ENCODE measurements around the gene CDC27.
"Not testable (repeated sequence)": the region's sequence is repeated elsewhere in the genome, so short reads cannot be mapped to it uniquely, and the experiment has no call there.

The CDC27 gene

DNA sequence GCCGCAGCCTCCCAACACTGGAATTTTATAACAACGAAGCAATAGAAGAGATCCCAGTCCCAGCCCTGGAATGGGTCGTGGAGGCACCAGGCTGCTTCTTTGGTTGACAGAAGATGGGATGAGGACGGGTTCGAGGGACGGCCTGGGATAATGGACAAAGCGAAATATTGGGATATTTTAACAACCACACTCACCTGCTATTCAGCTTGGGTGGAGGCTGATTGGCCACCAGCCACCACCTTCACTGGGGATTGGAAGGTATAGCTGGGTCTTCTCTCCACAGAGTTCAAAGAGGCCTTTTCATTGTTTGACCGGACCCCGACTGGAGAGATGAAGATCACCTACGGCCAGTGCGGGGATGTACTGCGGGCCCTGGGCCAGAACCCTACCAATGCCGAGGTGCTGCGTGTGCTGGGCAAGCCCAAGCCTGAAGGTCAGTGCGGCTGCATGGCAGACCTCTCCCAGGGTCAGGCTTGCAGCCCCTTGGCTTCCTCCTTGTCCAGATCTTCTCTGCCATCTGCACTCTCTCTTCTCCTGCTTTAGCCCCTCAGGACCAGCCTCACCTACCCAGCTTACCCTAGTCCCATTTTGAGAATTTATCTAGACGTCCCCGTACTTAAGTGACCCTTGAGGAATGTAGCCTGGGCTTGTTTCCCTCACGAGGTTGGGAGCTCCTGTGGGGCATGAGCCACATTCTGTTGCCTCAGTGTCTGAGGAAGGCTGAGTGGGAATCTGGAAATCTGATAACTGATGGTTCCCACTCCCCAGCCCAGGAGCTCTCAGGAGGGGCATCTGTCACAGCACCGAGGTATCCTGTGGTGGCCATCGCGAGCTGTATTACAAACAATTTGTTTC, 30.8 kb upstream of the CDC27 start:
- DNase-seq = no peak

GRCh38 chr17:47218896-47219430, 29.9 kb upstream of the CDC27 start:
- no peak for DNase-seq

DNA sequence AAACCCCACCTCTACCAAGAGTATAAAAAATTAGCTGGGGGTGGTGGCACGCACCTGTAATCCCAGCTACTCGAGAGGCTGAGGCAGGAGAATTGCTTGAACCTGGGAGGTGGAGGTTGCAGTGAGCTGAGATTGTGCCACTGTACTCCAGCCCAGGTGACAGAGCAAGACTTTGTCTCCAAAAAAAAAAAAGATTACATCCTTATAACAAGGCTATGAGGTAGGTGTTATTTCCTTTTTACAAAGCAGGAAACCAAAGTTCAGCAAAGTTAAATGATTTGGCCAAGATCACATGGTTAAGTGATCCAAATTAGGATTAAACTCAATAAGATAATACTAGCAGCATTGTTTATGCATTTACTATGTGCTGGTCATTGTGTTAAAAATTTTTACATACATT, 28.2 kb upstream of the CDC27 start:
- not testable (repeated sequence) for DNase-seq

GRCh38 chr17:47216821-47217220, 27.7 kb upstream of the CDC27 start:
- not testable (repeated sequence) for DNase-seq

- DNase-seq = no peak
Observed at GRCh38 chr17:47214931-47215330, 25.8 kb upstream of the CDC27 start.

- no peak for DNase-seq
Observed at GRCh38 chr17:47213540-47213939, 24.4 kb upstream of the CDC27 start.

DNA sequence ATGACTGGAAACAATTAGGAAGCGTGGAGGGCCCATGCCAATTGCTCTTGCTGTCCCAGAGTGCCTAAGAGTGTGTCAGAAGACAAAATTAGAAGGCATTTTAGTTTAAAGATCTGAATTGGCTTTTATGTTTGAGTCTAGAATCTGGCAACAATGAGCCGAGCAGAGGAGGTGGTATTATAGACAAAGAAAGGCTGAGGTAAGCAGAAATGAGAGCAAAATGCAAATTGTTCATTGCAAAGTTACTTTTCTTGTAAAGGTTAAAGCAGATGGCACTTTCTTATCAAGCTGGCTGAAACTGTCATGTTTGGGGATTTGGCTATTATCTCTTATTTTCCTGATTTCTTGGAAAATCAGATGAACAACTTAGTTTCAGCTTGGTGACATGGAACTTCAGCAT, 23.4 kb upstream of the CDC27 start:
- DNase-seq = no peak

DNA sequence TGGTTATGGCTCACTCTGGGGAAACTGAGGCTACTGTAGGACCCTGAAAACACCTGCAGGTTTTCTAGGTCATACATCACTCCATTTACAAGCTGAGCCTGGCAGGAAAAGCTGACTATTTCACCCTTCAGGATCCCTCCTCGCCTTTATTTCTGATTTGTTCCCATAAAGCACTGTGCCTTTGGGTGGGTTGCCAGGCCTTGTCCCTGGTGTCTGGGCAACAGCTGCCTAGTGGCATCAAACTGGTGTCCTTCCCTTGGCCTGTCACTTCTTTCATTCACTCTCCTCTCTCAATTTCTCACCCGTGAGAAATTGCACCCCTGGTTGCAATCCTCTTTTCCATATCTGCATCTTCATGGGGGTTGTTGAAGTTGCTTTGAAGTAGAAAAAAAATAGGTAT, 21.7 kb upstream of the CDC27 start:
- no peak for DNase-seq

DNA sequence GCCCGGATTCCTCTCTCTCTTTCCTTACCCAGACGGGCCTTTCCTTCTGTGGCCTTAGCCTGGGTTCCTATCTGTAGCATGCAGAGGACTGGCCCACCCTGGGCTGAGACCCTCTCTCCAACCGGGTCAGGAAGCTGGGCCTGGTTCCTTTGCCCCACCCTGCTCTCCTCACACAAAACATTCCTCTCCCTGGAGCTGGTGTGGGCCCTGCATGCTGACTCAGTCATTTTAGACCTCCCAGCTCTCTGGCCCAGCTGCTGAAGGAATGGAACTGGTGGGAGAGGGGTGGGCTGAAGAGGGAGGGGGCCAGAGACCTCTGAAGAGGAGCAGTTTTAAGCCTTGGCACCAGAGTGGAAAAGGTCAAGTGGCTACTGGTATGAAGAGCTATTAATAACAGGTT, 21.0 kb upstream of the CDC27 start:
- DNase-seq = peak; percentile 44

DNA sequence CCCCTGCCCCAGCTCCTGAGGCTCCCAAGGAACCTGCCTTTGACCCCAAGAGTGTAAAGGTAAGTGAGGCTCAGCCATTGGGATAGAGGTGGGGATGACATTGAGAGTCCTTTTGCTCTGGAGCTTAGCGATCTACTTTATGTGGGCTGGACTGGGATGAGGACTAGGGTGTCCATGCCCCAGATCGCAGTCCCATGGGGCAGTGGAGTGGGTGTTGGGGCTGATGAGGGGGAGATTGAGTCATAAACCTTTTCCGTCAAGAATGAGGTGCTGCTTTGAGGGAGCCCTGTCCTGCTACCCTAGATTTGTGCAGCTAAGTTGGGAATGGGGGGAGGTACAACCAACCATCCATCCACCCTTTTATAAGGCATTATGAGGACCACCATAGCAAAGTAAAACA, 20.4 kb upstream of the CDC27 start:
- DNase-seq = no peak

GRCh38 chr17:47208744-47209488, 19.8 kb upstream of the CDC27 start, which contains the start of gene MYL4:
TSS of gene MYL4 (plus strand) at chr17:47209348. CDS start at chr17:47209423, 75 bp downstream.
- DNase-seq = peak; percentile 65

DNA sequence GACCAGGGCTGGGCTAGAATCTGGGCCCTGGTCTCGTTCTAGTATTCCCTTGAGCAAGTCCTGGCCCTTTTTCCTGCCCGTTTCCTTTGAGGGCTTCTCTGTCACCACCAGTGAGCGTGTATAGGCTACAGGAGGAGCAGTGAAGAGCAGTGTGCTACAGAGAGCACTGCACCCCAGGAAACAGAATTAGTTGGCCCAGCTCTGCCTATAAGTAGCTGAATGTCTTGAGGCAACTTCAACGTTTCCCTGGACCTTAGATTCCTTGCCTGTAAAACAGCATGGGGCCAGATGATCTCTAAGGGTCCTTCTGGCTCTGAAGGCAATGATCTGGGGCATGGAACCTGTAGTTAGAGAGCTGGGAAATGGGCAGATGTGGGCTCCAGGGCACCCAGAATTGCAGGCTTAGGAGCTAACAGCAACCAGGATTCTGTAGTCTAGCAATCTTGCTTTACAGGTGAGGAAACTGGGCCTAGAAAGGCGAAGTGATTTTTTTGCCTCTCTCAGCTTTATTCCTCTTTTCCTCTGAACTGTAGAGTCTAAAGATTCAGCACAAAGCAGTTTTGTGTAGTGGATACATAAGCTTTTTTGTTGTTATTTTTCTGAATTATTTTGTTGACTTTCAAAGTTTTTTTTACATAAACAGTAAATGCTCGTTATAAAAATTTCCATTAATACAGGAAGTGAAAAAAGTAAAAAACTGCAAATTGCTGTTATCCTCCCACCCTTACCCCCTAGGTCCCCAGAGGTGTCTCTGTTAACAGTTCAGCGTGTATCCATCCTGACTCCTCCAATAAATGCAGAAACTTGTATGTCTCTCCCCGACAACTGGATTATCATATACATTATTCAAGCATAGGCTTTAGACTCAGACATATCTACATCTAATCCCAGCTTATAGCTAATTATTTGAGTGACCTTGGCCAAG, 18.3 kb upstream of the CDC27 start:
- no peak for DNase-seq

- peak; percentile 94 for DNase-seq
Observed at GRCh38 chr17:47205419-47205963, 16.4 kb upstream of the CDC27 start.

DNA sequence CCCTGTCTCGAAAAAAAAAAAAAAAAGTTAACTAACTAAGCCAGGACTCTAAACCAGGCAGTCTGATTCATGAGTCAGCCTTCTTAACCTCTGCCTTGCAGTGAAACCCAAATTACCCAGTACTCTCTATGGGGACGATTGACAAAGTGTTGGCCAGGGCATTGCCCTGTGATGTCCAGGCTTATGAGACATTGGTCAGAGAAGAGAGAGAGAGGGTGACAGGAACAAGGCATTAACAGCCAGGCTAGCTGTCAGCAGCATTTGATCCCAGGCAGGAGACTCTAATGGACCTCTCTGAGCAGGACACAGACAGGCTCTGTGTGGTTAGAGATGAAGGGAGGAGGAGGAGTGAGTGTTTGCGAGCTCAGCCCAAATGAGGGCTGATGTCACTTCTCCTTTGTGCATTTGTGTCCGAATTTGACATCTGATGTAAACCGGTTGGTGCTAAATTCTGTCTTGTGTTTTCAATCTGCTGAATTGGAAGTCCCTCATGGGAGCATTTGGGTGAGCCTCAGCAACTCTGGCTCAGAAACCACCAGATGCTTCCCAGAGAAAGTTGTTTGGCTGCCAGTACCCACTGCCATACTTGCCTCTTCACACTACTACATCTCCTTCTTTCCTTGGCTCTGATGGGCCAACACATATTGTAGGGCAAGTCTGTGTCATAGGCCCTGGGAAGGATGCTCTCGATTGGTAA, 15.8 kb upstream of the CDC27 start:
- peak; percentile 52 for DNase-seq

- peak; percentile 69 for DNase-seq
Observed at GRCh38 chr17:47203984-47204721, 15.1 kb upstream of the CDC27 start.

DNA sequence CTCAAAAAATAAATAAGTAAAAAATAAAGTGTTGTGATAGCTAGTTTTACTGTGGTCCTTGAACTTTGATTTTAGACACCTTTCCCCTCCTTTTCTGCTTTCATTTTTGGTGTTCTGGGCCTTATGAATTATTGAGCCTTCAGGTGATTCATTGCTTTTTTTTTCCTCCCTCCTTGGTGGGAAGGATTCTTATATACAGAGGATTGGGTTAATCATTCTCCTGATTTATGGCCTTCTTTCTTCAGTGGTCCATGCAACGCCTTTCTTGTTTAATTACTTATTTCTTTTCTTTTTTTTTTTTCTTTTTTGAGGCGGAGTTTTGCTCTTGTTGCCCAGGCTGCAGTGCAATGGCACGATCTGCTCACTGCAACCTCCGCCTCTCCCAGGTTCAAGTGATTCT, 12.1 kb upstream of the CDC27 start:
- DNase-seq = no peak

DNA sequence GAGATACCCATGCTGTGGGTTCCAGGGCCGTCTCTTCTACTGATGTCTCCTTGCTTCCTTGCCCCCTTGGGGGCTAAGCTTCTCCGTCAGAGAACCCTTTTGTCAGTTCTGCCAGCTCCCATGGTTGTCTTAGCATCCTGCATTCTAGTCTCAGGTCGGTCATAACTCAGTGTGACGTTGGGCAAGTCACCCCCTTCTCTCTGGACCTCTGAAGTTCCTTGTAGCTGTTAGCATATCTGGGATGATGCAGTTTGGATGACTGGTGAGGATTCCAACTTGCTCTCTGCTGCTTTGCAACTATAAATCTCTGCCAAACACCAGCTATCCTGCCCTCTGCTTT, 11.2 kb upstream of the CDC27 start:
- no peak for DNase-seq

GRCh38 chr17:47199627-47200324, 10.7 kb upstream of the CDC27 start:
- no peak for DNase-seq

DNA sequence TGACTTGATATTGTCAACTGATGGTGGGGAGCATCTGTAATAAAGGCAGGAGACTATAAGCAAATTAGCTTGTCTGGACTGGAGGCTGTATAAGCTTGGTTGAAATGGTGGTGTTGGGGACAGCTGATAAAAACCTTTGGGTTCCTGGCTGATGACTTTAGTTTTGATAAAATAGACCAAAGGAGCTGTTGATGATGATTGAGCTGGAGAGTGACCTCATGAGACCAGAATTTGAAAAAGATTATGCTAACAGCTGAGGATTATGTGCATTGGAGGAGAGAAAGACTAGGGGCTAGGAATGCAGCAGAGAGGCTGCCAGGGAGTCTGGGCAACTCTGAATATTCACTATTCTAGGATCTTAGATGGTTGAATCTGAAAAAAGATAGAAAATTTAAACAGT, 8.7 kb upstream of the CDC27 start:
- no peak for DNase-seq

DNA sequence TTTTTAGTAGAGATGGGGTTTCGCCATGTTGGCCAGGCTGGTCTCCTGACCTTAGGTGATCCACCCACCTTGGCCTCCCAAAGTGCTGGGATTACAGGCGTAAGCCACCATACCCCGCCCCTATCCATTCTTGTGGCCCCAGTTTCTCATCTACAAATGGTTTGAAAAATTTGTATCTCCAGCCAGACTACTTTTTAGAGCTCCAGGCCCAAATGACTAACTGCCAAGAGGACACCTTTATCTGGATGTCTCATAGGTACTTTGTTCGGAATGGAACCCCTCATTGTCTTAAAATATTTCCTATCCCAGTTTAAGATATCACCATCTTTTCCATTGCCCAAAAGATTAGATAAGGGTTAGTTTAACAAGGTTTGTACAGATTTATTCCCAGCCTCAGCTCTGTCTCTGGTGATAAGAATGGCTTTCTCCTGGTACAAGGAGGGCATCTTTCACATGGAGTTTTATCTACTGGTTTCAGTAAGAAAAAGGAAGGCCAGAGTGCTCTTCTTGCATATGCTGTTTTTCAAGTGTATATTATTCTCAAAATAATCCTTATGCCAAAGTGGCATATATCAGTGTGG, 4.9 kb upstream of the CDC27 start:
- DNase-seq = no peak
